C4-2B (cell line): ENCODE measurements around the gene LUC7L.
A peak's percentile ranks its signal among the peaks of the same experiment; 100 is the strongest.
"Not testable (repeated sequence)": the region's sequence is repeated elsewhere in the genome, so short reads cannot be mapped to it uniquely, and the experiment has no call there.

Experiments used
- H3K27ac ChIP-seq: fragments of 450-650 bp; 2 replicates; pipeline ENCODE4 v1.5.1; 2017
- CTCF ChIP-seq: fragments of 450-650 bp; conservative IDR thresholded peaks from 2 replicates; pipeline ENCODE4 v1.5.1; 2017; ENCODE audit warnings: mild to moderate bottlenecking
- ZFX ChIP-seq: fragments of 450-650 bp; IDR thresholded peaks from 2 replicates; pipeline ENCODE4 v1.6.1; 2017

Gene LUC7L

GRCh38 chr16:180101-180675, 49.1 kb downstream of the LUC7L start, which contains the start of gene HBQ1:
Gene HBQ1 (plus strand): TSS chr16:180459. CDS start chr16:180487, 28 bp downstream.
- no peak for TF ChIP-seq ZFX
- TF ChIP-seq CTCF: peak; percentile 83
- peak within 1 kb of the TSS; percentile 70 for H3K27ac ChIP-seq

- TF ChIP-seq ZFX (no peak), CTCF (no peak)
- no peak overlapping the region; the same call in 1 of the 2 replicates for H3K27ac ChIP-seq
These were observed 49.8 kb downstream of the LUC7L start for GRCh38 chr16:179211-180092.

- TF ChIP-seq CTCF (no peak), ZFX (no peak)
- no peak overlapping the region for H3K27ac ChIP-seq
These were observed 50.6 kb downstream of the LUC7L start for GRCh38 chr16:178668-179015.

GRCh38 chr16:177981-178667, 51.1 kb downstream of the LUC7L start:
- H3K27ac ChIP-seq: no peak overlapping the region
- TF ChIP-seq CTCF (no peak), ZFX (no peak)

GRCh38 chr16:177394-177822, 51.8 kb downstream of the LUC7L start:
- no peak overlapping the region for H3K27ac ChIP-seq
- no peak for TF ChIP-seq ZFX
- TF ChIP-seq CTCF: no peak

GRCh38 chr16:176477-177382, 52.5 kb downstream of the LUC7L start, which contains the start of gene HBA1:
Gene HBA1 (plus strand): TSS chr16:176680. CDS start chr16:176717, 37 bp downstream.
- not testable (repeated sequence) for H3K27ac ChIP-seq

- not testable (repeated sequence) for H3K27ac ChIP-seq
These were observed 53.2 kb downstream of the LUC7L start for GRCh38 chr16:176006-176405.
